Prostate gland (tissue), 2 donors: ENCODE data around the gene RYR2. TPM values are rescaled to one million over a fixed set of nuclear protein-coding genes. Genes with fewer than 3 reads are reported as not detected.

Experiments
- DNase-seq: peaks from one replicate; pipeline ENCODE4 v3.0.0-alpha.2; 2019; ENCODE audit warnings: low spot score
- H3K27ac ChIP-seq, 2 donors: fragments of 200-600 bp; sonication (generic); 2 replicates each; pipeline ENCODE4 v1.5.1; 2017 to 2019
- H3K27me3 ChIP-seq: fragments of 200-600 bp; sonication (generic); replicated peaks from 2 replicates; pipeline ENCODE4 v1.5.1; 2019; ENCODE audit not compliant: insufficient read depth
- H3K36me3 ChIP-seq, 2 donors: fragments of 200-600 bp; sonication (generic); 1 replicate in 1 of 2; 2 replicates in 1 of 2; pipeline versions ENCODE4 v1.5.1 to v1.8.1; 2017 to 2019
- H3K4me1 ChIP-seq: fragments of 200-600 bp; sonication (generic); replicated peaks from 2 replicates; pipeline ENCODE4 v1.5.1; 2019
- H3K4me3 ChIP-seq, 2 donors: fragments of 200-600 bp; sonication (generic); 2 replicates each; pipeline ENCODE4 v1.5.1; 2017 to 2019
- H3K9me3 ChIP-seq: fragments of 200-600 bp; sonication (generic); 2 replicates; pipeline ENCODE4 v1.5.1; 2017
- POLR2A ChIP-seq: fragments of 450-650 bp; IDR thresholded peaks from one replicate; pipeline ENCODE4 v1.6.1; 2016; ENCODE audit warnings: antibody characterized with exemption, mild to moderate bottlenecking
- POLR2AphosphoS5 ChIP-seq: sonication (generic); formaldehyde crosslinking; IDR thresholded peaks from one replicate; pipeline ENCODE4 v1.6.1; 2017; ENCODE audit warnings: antibody characterized with exemption
- WGBS: methylation state at CpG from one replicate; pipeline ENCODE4 v1.1.5; 2018; 5-methylcytosine and 5-hydroxymethylcytosine counted together
- intact Hi-C: fragments of 100-400 bp; cut with DNase I; formaldehyde crosslinking; loops from one replicate; pipeline ENCODE4 v1.14.2; 2022
- total RNA-seq, 2 donors: library from RNA; depleted of rRNA; stranded (reverse); fragments of >200 nt; gene quantifications; one replicate each; pipeline ENCODE4 v1.1.0, GENCODE V29; 2016
- TF ChIP-seq, protein P1 (sequence below), 4 experiments: fragments of 200-600 bp in 2 of 4; fragments of 450-650 bp in 2 of 4; sonication (generic) in 2 of 4; IDR thresholded peaks; 1 replicate in 3 of 4; 2 replicates in 1 of 4; pipeline ENCODE4 v1.5.1; 2016 to 2019; ENCODE audit warnings: antibody characterized with exemption in 4 of 4, mild to moderate bottlenecking in 2 of 4, moderate library complexity in 2 of 4

Gene RYR2
- total RNA-seq, 2 donors from 2014 or later = 2.9 to 6.7 TPM

DNA sequence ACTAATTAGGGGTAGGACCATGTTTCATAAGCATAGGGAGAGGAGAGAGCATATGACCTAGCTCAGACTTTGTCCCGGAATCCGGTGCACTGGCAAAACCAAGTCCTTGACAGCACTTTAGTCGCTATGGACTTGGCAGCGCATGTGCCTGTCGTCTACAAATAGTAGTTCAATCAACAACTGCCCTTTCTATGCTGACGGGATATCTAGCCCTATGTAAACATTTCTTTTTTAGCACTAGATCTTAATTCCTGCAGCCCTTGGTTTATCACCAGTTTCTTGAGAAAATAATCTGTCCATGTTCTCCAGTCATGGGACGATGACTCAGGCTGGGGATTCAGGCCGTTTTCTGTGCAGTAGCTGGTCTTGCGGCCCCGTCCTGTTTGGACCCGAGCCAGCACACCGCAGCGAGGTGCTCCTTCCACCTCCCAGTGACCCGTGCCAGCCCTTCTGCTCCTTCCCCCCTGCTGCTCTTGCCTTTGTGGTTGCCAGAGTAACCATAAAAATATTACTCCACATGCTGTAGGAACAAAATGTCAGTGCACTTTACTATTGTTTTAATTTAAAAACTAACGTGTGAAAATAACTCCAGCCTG lies 29.1 kb upstream of the RYR2 start:
- TF ChIP-seq POLR2AphosphoS5 (no peak), POLR2A (no peak)
- TF ChIP-seq, protein P1, sequence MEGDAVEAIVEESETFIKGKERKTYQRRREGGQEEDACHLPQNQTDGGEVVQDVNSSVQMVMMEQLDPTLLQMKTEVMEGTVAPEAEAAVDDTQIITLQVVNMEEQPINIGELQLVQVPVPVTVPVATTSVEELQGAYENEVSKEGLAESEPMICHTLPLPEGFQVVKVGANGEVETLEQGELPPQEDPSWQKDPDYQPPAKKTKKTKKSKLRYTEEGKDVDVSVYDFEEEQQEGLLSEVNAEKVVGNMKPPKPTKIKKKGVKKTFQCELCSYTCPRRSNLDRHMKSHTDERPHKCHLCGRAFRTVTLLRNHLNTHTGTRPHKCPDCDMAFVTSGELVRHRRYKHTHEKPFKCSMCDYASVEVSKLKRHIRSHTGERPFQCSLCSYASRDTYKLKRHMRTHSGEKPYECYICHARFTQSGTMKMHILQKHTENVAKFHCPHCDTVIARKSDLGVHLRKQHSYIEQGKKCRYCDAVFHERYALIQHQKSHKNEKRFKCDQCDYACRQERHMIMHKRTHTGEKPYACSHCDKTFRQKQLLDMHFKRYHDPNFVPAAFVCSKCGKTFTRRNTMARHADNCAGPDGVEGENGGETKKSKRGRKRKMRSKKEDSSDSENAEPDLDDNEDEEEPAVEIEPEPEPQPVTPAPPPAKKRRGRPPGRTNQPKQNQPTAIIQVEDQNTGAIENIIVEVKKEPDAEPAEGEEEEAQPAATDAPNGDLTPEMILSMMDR (IDR thresholded peaks at IDR 0.05) = no peak
- no peak for DNase-seq
- WGBS = 35% methylated on average over 15 of the region's 15 CpGs

DNA sequence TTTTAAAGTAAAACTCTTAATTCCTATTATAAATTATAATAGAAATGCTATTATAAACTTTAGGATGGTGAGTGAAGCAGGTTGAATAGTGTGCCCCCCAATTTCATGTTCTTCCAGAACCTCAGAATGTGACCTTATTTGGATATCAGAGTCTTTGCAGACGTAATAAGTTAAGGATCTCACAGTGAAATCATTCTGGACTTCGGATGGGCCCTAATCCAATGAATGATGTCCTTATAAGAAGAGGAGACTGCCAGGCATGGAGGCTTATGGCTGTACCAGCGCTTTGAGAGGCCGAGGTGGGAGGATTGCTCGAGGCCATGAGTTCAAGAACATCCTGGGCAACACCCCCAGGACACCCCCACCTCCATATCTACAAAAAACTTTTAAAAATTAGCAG lies 28.4 kb upstream of the RYR2 start:
- intact Hi-C loops = loop anchor here (5.0 kb wide), 1 partner anchor 34 kb away; no protein-coding TSS in a partner anchor
- Histone ChIP-seq H3K9me3 (no peaks in the 10 kb centered on the region), H3K27me3 (no peaks in the 10 kb centered on the region), H3K27ac (no peak overlapping the region), H3K4me3 (no peak overlapping the region), H3K4me1 (no peaks in the 10 kb centered on the region), H3K36me3 (no peaks in the 10 kb centered on the region)
- DNase-seq = no peak
- WGBS = 73% methylated on average over 5 of the region's 5 CpGs
- no peak for TF ChIP-seq POLR2AphosphoS5
- TF ChIP-seq, protein P1 (IDR thresholded peaks at IDR 0.05) = no peak
- TF ChIP-seq POLR2A = no peak

More for the DNA sequence above, 29.1 kb upstream of the RYR2 start:
- Histone ChIP-seq H3K27ac (no peak overlapping the region), H3K36me3 (no peaks in the 10 kb centered on the region), H3K4me3 (no peak overlapping the region), H3K4me1 (no peaks in the 10 kb centered on the region), H3K27me3 (no peaks in the 10 kb centered on the region), H3K9me3 (no peaks in the 10 kb centered on the region)
- intact Hi-C loops = loop anchor here (5.0 kb wide), 1 partner anchor 34 kb away; no protein-coding TSS in a partner anchor

DNA sequence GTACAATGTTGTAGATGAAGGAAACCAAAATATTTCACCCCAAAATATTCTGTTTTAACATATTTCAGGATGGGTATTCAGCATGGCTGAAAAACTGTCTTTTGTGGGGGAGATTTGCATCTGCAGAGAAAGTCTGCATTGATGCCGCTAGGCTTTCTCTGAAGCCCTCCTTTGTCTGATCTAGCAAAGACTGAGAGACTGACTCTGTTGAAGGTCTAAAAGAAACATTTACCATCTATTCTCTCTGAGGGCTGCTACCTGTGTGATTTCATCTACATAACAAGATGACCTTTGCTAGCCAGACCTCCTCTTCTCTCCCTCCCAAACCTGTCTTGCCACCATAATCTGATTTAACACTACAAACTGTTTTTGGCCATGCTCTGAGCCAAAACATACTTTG lies 25.4 kb upstream of the RYR2 start:
- H3K4me1 ChIP-seq = no peaks in the 10 kb centered on the region
- intact Hi-C loops = no loop called here
- H3K27me3 ChIP-seq = no peaks in the 10 kb centered on the region
- WGBS = 45% methylated on average over 1 of the region's 1 CpG
- no peak overlapping the region for H3K4me3 ChIP-seq
- H3K9me3 ChIP-seq = no peaks in the 10 kb centered on the region
- no peak for TF ChIP-seq POLR2A
- TF ChIP-seq, protein P1 (IDR thresholded peaks at IDR 0.05) = no peak
- no peak for TF ChIP-seq POLR2AphosphoS5
- DNase-seq = no peak
- H3K27ac ChIP-seq = no peak overlapping the region
- H3K36me3 ChIP-seq = no peaks in the 10 kb centered on the region

DNA sequence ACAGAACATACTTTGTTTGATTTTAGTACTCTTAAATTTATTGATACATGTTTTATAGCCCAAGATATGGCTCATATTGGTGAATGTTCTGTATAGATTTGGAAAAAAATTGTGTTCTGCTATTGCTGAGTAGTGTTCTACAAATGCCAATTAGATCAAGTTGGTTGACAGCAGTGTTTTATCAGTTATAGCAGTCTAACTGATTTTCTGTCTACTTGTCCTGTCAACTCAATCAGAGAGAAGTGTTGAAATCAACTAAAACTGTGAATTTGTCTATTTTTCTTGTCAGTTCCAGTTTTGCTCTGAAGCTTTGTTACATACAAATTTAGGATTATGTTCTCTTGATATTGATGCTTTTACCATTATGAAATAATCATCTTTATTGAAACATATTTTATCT lies 23.1 kb upstream of the RYR2 start:
- DNase-seq = no peak
- no peaks in the 10 kb centered on the region for H3K4me1 ChIP-seq
- H3K36me3 ChIP-seq = no peaks in the 10 kb centered on the region
- intact Hi-C loops = no loop called here
- H3K4me3 ChIP-seq = no peak overlapping the region
- TF ChIP-seq POLR2AphosphoS5 = no peak
- TF ChIP-seq, protein P1 (IDR thresholded peaks at IDR 0.05) = no peak
- no peak for TF ChIP-seq POLR2A
- H3K27me3 ChIP-seq = no peaks in the 10 kb centered on the region
- H3K9me3 ChIP-seq = no peaks in the 10 kb centered on the region
- no peak overlapping the region for H3K27ac ChIP-seq

DNA sequence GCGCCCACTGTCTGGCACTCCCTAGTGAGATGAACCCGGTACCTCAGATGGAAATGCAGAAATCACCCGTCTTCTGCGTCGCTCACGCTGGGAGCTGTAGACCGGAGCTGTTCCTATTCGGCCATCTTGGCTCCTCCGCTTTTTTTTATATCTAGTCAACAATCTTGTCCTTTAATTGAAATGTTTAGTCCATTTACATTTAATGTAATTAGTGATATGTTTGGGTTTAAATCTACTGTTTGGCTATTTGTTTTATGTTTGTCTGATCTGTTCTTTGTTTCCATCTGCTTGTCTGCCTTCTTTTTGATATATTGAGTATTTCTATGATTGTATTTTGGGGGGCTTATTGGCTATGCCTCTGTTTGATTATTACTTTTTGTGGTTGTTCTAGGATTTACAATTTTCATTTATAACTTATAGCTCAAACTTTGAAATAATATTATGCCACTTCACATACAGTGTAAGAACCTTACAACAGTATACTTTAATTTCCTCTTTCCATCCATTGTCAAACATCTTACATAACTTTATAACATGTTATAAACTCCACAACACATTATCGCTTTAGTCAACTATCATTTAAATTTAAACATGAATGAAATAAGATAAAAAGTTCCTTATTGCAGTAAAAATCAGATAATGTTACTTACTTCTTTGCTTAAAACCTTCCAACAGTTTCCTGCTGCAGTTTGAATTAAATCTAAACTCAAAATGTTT lies 16.5 kb upstream of the RYR2 start:
- Histone ChIP-seq H3K4me3 (no peak overlapping the region), H3K9me3 (no peaks in the 10 kb centered on the region), H3K27ac (no peak overlapping the region), H3K27me3 (no peaks in the 10 kb centered on the region), H3K4me1 (no peaks in the 10 kb centered on the region), H3K36me3 (no peaks in the 10 kb centered on the region)
- WGBS = 95% methylated on average over 9 of the region's 10 CpGs
- intact Hi-C loops = no loop called here
- DNase-seq = no peak
- TF ChIP-seq POLR2AphosphoS5 (no peak), POLR2A (no peak)
- TF ChIP-seq, protein P1 (IDR thresholded peaks at IDR 0.05) = no peak
